Astrocyte (in vitro differentiated cells and primary cell): ENCODE results near the gene RNF111. TPM values are rescaled to one million over a fixed set of nuclear protein-coding genes. Genes with fewer than 3 reads are reported as not detected.

Experiments used
- DNase-seq: peaks from one replicate; pipeline ENCODE4 v3.0.0-alpha.2; 2010; ENCODE audit warnings: low read depth
- FAIRE-seq: peaks from 2 replicates; lab custom pipeline; 2011; peaks lifted over from hg19 to GRCh38; lab: Jason Lieb, UNC
- H2AFZ ChIP-seq: 2 replicates; pipeline ENCODE4 v1.6.0; 2012; ENCODE audit warnings: low read depth, low read length, inconsistent platforms
- H3K27ac ChIP-seq: 2 replicates; pipeline ENCODE4 v1.5.1; 2011; ENCODE audit warnings: low read depth, low read length, inconsistent platforms
- H3K27me3 ChIP-seq: 2 replicates; pipeline ENCODE4 v1.6.0; 2011; ENCODE audit warnings: low read length, inconsistent platforms; ENCODE audit not compliant: insufficient read depth
- H3K36me3 ChIP-seq: 2 replicates; pipeline ENCODE4 v1.5.1; 2011; ENCODE audit warnings: low read length, inconsistent platforms; ENCODE audit not compliant: insufficient read depth
- H3K4me1 ChIP-seq: 2 replicates; pipeline ENCODE4 v1.5.1; 2011; ENCODE audit warnings: low read length, inconsistent platforms; ENCODE audit not compliant: insufficient read depth
- H3K4me2 ChIP-seq: 2 replicates; pipeline ENCODE4 v1.6.0; 2012; ENCODE audit warnings: low read length, inconsistent platforms
- H3K4me3 ChIP-seq: 2 replicates; pipeline ENCODE4 v1.5.1; 2011; ENCODE audit warnings: low read depth, mild to moderate bottlenecking, low read length, inconsistent platforms; ENCODE audit not compliant: insufficient read depth
- H3K79me2 ChIP-seq: 2 replicates; pipeline ENCODE4 v1.6.0; 2012; ENCODE audit warnings: mild to moderate bottlenecking, low read length, inconsistent platforms; ENCODE audit not compliant: insufficient read depth
- H3K9ac ChIP-seq: 2 replicates; pipeline ENCODE4 v1.6.0; 2012; ENCODE audit warnings: mild to moderate bottlenecking, low read length, inconsistent platforms
- H3K9me3 ChIP-seq: 2 replicates; pipeline ENCODE4 v1.5.1; 2012; ENCODE audit warnings: low read depth, mild to moderate bottlenecking, low read length, inconsistent platforms; ENCODE audit not compliant: insufficient read depth
- H4K20me1 ChIP-seq: 2 replicates; pipeline ENCODE4 v1.6.0; 2012; ENCODE audit warnings: low read length, inconsistent platforms; ENCODE audit not compliant: insufficient read depth
- H3K27ac Mint-ChIP-seq: one replicate; pipeline ENCODE4 v1.8.0; 2021; ENCODE audit warnings: mild to moderate bottlenecking, mixed read lengths; ENCODE audit not compliant: unreplicated experiment
- H3K27me3 Mint-ChIP-seq: one replicate; pipeline ENCODE4 v1.8.0; 2021; ENCODE audit warnings: low read depth, mixed read lengths; ENCODE audit not compliant: unreplicated experiment
- H3K36me3 Mint-ChIP-seq: one replicate; pipeline ENCODE4 v1.8.0; 2021; ENCODE audit warnings: low read depth, mixed read lengths; ENCODE audit not compliant: unreplicated experiment
- H3K4me1 Mint-ChIP-seq: one replicate; pipeline ENCODE4 v1.8.0; 2021; ENCODE audit warnings: low read depth, mixed read lengths; ENCODE audit not compliant: unreplicated experiment
- H3K4me3 Mint-ChIP-seq: one replicate; pipeline ENCODE4 v1.8.0; 2021; ENCODE audit warnings: mild to moderate bottlenecking, moderate library complexity, mixed read lengths; ENCODE audit not compliant: unreplicated experiment
- H3K9me3 Mint-ChIP-seq: one replicate; pipeline ENCODE4 v1.8.0; 2021; ENCODE audit warnings: mild to moderate bottlenecking, mixed read lengths; ENCODE audit not compliant: unreplicated experiment
- EZH2 ChIP-seq: IDR thresholded peaks from 2 replicates; pipeline ENCODE4 v1.6.1; 2012; ENCODE audit warnings: mild to moderate bottlenecking, low read length, inconsistent platforms; ENCODE audit not compliant: insufficient read depth
- total RNA-seq: library from RNA; stranded (reverse); gene quantifications from 2 replicates; pipeline ENCODE4 v1.2.1, GENCODE V29; 2021
- TF ChIP-seq, protein P1 (sequence below): IDR thresholded peaks from 2 replicates; pipeline ENCODE4 v1.5.1; 2011; ENCODE audit warnings: low read depth, mild to moderate bottlenecking, inconsistent platforms, low read length, moderate library complexity; ENCODE audit not compliant: insufficient read depth

Gene RNF111
- total RNA-seq, 1 donor from 2014 or later = 44.1 TPM

- Histone ChIP-seq H3K79me2 (no peaks in the 10 kb centered on the region), H3K9me3 (no peaks in the 10 kb centered on the region), H3K27me3 (no peaks in the 10 kb centered on the region), H4K20me1 (no peaks in the 10 kb centered on the region), H3K27ac (no peak overlapping the region), H3K9ac (no peak overlapping the region), H3K4me2 (no peak overlapping the region), H3K36me3 (no peaks in the 10 kb centered on the region), H3K4me3 (no peak overlapping the region), H3K4me1 (peaks cover 2% of the 10 kb centered on the region), H2AFZ (no peak overlapping the region)
- DNase-seq (no peak), FAIRE-seq (no peak)
- H3K4me1 Mint-ChIP-seq = peaks cover 8% of the 10 kb centered on the region
- no peak overlapping the region for H3K27ac Mint-ChIP-seq
- peaks cover 1% of the 10 kb centered on the region for H3K36me3 Mint-ChIP-seq
- no peaks in the 10 kb centered on the region for H3K9me3 Mint-ChIP-seq
- H3K27me3 Mint-ChIP-seq = no peaks in the 10 kb centered on the region
- H3K4me3 Mint-ChIP-seq = no peak overlapping the region
- TF ChIP-seq, protein P1, sequence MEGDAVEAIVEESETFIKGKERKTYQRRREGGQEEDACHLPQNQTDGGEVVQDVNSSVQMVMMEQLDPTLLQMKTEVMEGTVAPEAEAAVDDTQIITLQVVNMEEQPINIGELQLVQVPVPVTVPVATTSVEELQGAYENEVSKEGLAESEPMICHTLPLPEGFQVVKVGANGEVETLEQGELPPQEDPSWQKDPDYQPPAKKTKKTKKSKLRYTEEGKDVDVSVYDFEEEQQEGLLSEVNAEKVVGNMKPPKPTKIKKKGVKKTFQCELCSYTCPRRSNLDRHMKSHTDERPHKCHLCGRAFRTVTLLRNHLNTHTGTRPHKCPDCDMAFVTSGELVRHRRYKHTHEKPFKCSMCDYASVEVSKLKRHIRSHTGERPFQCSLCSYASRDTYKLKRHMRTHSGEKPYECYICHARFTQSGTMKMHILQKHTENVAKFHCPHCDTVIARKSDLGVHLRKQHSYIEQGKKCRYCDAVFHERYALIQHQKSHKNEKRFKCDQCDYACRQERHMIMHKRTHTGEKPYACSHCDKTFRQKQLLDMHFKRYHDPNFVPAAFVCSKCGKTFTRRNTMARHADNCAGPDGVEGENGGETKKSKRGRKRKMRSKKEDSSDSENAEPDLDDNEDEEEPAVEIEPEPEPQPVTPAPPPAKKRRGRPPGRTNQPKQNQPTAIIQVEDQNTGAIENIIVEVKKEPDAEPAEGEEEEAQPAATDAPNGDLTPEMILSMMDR = no peak
- no peak for TF ChIP-seq EZH2
These were observed 25.3 kb upstream of the RNF111 start for GRCh38 chr15:58962136-58962535.

DNA sequence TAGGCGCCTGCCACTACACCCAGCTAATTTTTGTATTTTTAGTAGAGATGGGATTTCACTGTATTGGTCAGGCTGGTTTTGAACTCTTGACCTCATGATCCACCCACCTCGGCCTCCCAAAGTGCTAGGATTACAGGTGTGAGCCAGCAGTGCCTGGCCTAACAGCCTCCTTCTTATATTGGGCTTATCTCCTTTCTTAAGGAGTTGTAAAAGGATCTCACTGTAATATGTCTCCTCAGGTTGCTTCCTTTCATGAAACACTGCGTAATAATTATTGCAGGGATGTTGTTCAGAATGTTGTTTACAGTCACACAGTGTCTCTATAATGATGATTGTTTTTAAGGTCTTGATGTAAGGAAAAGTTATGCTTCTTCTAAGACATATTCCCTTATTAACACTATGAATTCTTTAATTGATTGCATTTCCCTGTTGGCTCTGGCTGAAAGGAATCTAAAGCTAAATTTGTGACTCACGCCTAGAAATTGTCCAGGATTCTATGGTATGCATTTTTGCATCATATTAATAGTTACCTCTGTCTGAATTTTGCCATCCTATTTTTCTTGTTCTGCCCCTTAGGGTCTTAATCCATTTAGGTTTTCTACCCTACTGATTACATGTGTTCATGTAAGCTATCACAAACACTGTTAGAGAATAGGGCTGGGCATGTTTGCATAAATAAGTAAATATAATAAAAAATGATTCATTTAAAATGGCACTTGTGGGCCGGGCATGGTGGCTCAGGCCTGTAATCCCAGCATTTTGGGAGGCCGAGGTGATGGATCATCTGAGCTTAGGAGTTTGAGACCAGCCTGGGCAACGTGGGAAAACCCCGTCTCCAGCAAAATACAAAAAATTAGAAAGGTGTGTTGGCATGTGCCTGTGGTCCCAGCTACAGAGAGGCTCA is 24.5 kb upstream of the RNF111 start:
- Mint-ChIP-seq H3K4me3 (no peak overlapping the region), H3K27me3 (peaks cover 1% of the 10 kb centered on the region), H3K27ac (peak overlapping the region; percentile 34), H3K36me3 (peaks cover 1% of the 10 kb centered on the region), H3K9me3 (no peaks in the 10 kb centered on the region), H3K4me1 (peaks cover 9% of the 10 kb centered on the region)
- TF ChIP-seq, protein P1 = no peak
- TF ChIP-seq EZH2 = no peak
- Histone ChIP-seq H3K27me3 (no peaks in the 10 kb centered on the region), H3K9me3 (no peaks in the 10 kb centered on the region), H3K9ac (no peak overlapping the region), H3K4me3 (no peak overlapping the region), H2AFZ (no peak overlapping the region), H3K79me2 (no peaks in the 10 kb centered on the region), H3K4me1 (peaks cover 2% of the 10 kb centered on the region), H3K4me2 (peak overlapping the region; percentile 10), H4K20me1 (no peaks in the 10 kb centered on the region), H3K27ac (no peak overlapping the region), H3K36me3 (no peaks in the 10 kb centered on the region)
- DNase-seq (peak; percentile 20), FAIRE-seq (no peak)

DNA sequence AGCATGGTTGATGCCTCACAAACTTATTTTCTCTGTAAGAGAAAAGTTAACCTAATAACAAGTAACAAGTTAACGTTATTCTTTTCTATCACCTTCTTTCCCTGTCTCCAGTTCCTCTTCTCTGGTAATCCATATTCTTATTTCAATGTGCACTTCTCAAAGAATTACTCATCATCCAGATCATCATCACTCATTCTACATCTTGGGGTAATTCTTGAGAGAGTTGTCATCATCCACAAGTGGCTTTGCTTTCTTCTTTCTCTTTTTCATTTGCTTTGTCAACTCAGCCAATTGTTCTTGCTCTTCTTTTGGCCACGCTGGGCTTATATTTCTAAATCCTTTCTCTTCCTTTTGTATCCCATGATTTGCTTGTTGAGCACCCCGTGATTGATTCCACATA is 20.8 kb upstream of the RNF111 start:
- H3K27me3 Mint-ChIP-seq = peaks cover 1% of the 10 kb centered on the region
- H3K4me3 ChIP-seq = no peak overlapping the region
- H3K36me3 Mint-ChIP-seq = peaks cover 1% of the 10 kb centered on the region
- no peaks in the 10 kb centered on the region for H3K9me3 ChIP-seq
- H3K4me1 ChIP-seq = peaks cover 2% of the 10 kb centered on the region
- peak overlapping the region; percentile 3 for H3K4me2 ChIP-seq
- H3K4me3 Mint-ChIP-seq = no peak overlapping the region
- no peaks in the 10 kb centered on the region for H3K79me2 ChIP-seq
- no peaks in the 10 kb centered on the region for H3K36me3 ChIP-seq
- no peaks in the 10 kb centered on the region for H3K9me3 Mint-ChIP-seq
- no peak for TF ChIP-seq EZH2
- TF ChIP-seq, protein P1 = no peak
- no peak for FAIRE-seq
- DNase-seq = peak; percentile 52
- H3K27ac Mint-ChIP-seq = no peak overlapping the region
- H3K4me1 Mint-ChIP-seq = peaks cover 9% of the 10 kb centered on the region
- H3K9ac ChIP-seq = no peak overlapping the region
- no peak overlapping the region for H3K27ac ChIP-seq
- no peaks in the 10 kb centered on the region for H4K20me1 ChIP-seq
- H3K27me3 ChIP-seq = no peaks in the 10 kb centered on the region
- H2AFZ ChIP-seq = no peak overlapping the region
